Upper lobe of right lung (tissue), 1 donor: ENCODE data around the gene ZNF212. TPM values are rescaled to one million over a fixed set of nuclear protein-coding genes. Genes with fewer than 3 reads are reported as not detected.

Experiments
- ATAC-seq: fragments of 200-7000 bp; cut with Tn5 transposase; one replicate; pipeline ENCODE4 v1.9.1; 2020; ENCODE audit warnings: mild to moderate bottlenecking, moderate library complexity
- DNase-seq: peaks from one replicate; pipeline ENCODE4 v3.0.0-alpha.2; 2020
- H3K27ac ChIP-seq: fragments of 200-600 bp; one replicate; pipeline ENCODE4 v1.8.0; 2022
- H3K27me3 ChIP-seq: fragments of 200-600 bp; one replicate; pipeline ENCODE4 v1.8.0; 2022; ENCODE audit warnings: mild to moderate bottlenecking
- H3K36me3 ChIP-seq: fragments of 200-600 bp; one replicate; pipeline ENCODE4 v1.8.0; 2022
- H3K4me1 ChIP-seq: fragments of 200-600 bp; one replicate; pipeline ENCODE4 v1.8.0; 2022
- H3K4me3 ChIP-seq: fragments of 200-600 bp; one replicate; pipeline ENCODE4 v1.8.0; 2022; ENCODE audit warnings: mild to moderate bottlenecking
- H3K9me3 ChIP-seq: fragments of 200-600 bp; one replicate; pipeline ENCODE4 v1.8.0; 2022
- CTCF ChIP-seq: fragments of 200-600 bp; IDR thresholded peaks from one replicate; pipeline ENCODE4 v1.8.0; 2022; ENCODE audit warnings: antibody characterized with exemption
- intact Hi-C: fragments of 100-400 bp; cut with DNase I; formaldehyde crosslinking; loops from one replicate; pipeline ENCODE4 v1.11.0; 2022
- total RNA-seq: library from RNA; stranded (reverse); fragmentation: NEBNext Ultra II Directional; extraction: Animal tissue kit (Norgen Biotek cat#: 25700); gene quantifications from one replicate; pipeline ENCODE4 v1.2.1, GENCODE V29; 2021
- donor health status: DM: no; HTN: yes; CAD: no; lungs with severe emphysema.

The ZNF212 gene
- total RNA-seq, 1 donor from 2014 or later: 10.2 TPM

DNA sequence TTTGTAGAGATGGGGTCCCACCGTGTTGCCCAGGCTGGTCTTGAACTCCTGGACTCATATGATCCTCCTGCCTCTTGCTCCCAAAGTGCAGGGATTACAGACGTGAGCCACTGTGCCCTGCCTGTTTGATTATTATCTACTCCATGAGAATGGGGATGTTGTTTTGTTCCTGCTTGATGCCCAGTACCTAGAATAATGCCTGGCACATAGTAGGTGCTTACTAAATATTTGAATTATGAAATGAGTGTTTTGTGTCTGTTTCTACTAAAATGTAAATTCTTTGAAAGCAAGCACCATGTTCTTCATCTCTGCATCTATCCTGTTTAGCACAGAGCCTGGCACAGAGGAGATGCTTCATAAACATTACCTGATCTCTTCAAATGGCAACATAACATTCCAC lies 63.4 kb downstream of the ZNF212 start:
- H3K9me3 ChIP-seq: no peaks in the 10 kb centered on the region
- no peaks in the 10 kb centered on the region for H3K36me3 ChIP-seq
- DNase-seq: no peak
- no peak for TF ChIP-seq CTCF
- no peak for ATAC-seq
- H3K27ac ChIP-seq: no peak overlapping the region
- no peak overlapping the region for H3K4me3 ChIP-seq
- no peaks in the 10 kb centered on the region for H3K4me1 ChIP-seq
- H3K27me3 ChIP-seq: no peaks in the 10 kb centered on the region
- intact Hi-C loops: no loop called here

DNA sequence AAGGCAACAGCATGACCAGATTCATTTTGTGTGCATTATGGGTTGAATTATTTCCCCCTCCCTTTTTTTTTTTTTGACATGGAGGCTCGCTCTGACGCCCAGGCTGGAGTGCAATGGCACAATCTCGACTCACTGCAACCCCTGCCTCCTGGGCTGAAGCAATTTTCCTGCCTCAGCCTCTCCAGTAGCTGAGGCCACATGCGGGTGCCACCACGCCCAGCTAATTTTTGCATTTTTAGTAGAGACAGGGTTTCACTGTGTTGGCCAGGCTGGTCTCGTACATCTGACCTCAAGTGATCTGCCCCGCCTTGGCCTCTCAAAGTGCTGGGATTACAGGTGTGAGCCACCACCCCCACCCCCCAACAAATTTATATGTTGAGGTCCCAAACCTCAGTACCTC lies 64.6 kb downstream of the ZNF212 start:
- no peak overlapping the region for H3K27ac ChIP-seq
- H3K4me3 ChIP-seq: no peak overlapping the region
- DNase-seq (no peak), ATAC-seq (no peak)
- H3K27me3 ChIP-seq: no peaks in the 10 kb centered on the region
- H3K4me1 ChIP-seq: no peaks in the 10 kb centered on the region
- no peak for TF ChIP-seq CTCF
- H3K9me3 ChIP-seq: no peaks in the 10 kb centered on the region
- no peaks in the 10 kb centered on the region for H3K36me3 ChIP-seq
- intact Hi-C loops: no loop called here

Other genes with a start within 250 kb of the ZNF212 start
- 117 TPM for gene PDIA4, start 211.1 kb upstream of the ZNF212 start, total RNA-seq
- gene ZNF786, start 148.9 kb upstream of the ZNF212 start, total RNA-seq: 5.6 TPM
- 1.4 TPM for gene ZNF425, start 113.3 kb upstream of the ZNF212 start, total RNA-seq
- 14.5 TPM for gene ZNF398, start 92.2 kb upstream of the ZNF212 start, total RNA-seq
- gene ZNF282, start 44.1 kb upstream of the ZNF212 start, total RNA-seq: 23.3 TPM
- gene ZNF783, start 22.5 kb downstream of the ZNF212 start, total RNA-seq: 18.8 TPM
- 11.3 TPM for gene ZNF777, start 221.4 kb downstream of the ZNF212 start, total RNA-seq